ENCODE measurements around the gene FCGBP.
"Not testable (repeated sequence)": the region's sequence is repeated elsewhere in the genome, so short reads cannot be mapped to it uniquely, and the experiment has no call there.

The FCGBP gene

GRCh38 chr19:39895096-39895495, 39.3 kb downstream of the FCGBP start:
- H3K9me3 ChIP-seq; H3K36me3 ChIP-seq; H3K4me3 ChIP-seq (ENCODE audit: low read depth in 1 of 2, low read length in 1 of 2); H3K4me1 ChIP-seq (ENCODE audit: control insufficient read depth in 1 of 2, insufficient read depth in 1 of 2, low read depth in 1 of 2, low read length in 1 of 2); H3K27ac ChIP-seq: not testable (repeated sequence)
- H3K27me3 ChIP-seq: peaks cover 31% of the 10 kb centered on the region

GRCh38 chr19:39894236-39894606, 40.2 kb downstream of the FCGBP start:
- H3K4me3 ChIP-seq (ENCODE audit: low read depth in 1 of 2, low read length in 1 of 2); H3K36me3 ChIP-seq; H3K4me1 ChIP-seq (ENCODE audit: control insufficient read depth in 1 of 2, insufficient read depth in 1 of 2, low read depth in 1 of 2, low read length in 1 of 2); H3K27ac ChIP-seq; H3K9me3 ChIP-seq: not testable (repeated sequence)
- H3K27me3 ChIP-seq: peaks cover 31% of the 10 kb centered on the region

- H3K27ac ChIP-seq; H3K4me3 ChIP-seq (ENCODE audit: low read depth in 1 of 2, low read length in 1 of 2); H3K9me3 ChIP-seq; H3K4me1 ChIP-seq (ENCODE audit: control insufficient read depth in 1 of 2, insufficient read depth in 1 of 2, low read depth in 1 of 2, low read length in 1 of 2); H3K36me3 ChIP-seq: not testable (repeated sequence)
- H3K27me3 ChIP-seq: peaks cover 31% of the 10 kb centered on the region
Observed at GRCh38 chr19:39893366-39894235, 40.8 kb downstream of the FCGBP start.

- H3K4me3 ChIP-seq (ENCODE audit: low read depth in 1 of 2, low read length in 1 of 2); H3K4me1 ChIP-seq (ENCODE audit: control insufficient read depth in 1 of 2, insufficient read depth in 1 of 2, low read depth in 1 of 2, low read length in 1 of 2); H3K36me3 ChIP-seq; H3K9me3 ChIP-seq; H3K27ac ChIP-seq: not testable (repeated sequence)
- peaks cover 31% of the 10 kb centered on the region for H3K27me3 ChIP-seq
Observed at GRCh38 chr19:39892506-39892902, 41.9 kb downstream of the FCGBP start.

- H3K27ac ChIP-seq; H3K4me3 ChIP-seq (ENCODE audit: low read depth in 1 of 2, low read length in 1 of 2); H3K36me3 ChIP-seq; H3K9me3 ChIP-seq; H3K4me1 ChIP-seq (ENCODE audit: control insufficient read depth in 1 of 2, insufficient read depth in 1 of 2, low read depth in 1 of 2, low read length in 1 of 2): not testable (repeated sequence)
- H3K27me3 ChIP-seq: peaks cover 31% of the 10 kb centered on the region
Observed at GRCh38 chr19:39891660-39892505, 42.6 kb downstream of the FCGBP start.

GRCh38 chr19:39890755-39891551, 43.5 kb downstream of the FCGBP start:
- no peak for TF ChIP-seq CTCF (IDR thresholded peaks at IDR 0.05)

GRCh38 chr19:39889872-39890754, 44.3 kb downstream of the FCGBP start:
- not testable (repeated sequence) for H3K9me3 ChIP-seq; H3K27ac ChIP-seq; H3K36me3 ChIP-seq; H3K4me1 ChIP-seq (ENCODE audit: control insufficient read depth in 1 of 2, insufficient read depth in 1 of 2, low read depth in 1 of 2, low read length in 1 of 2); H3K4me3 ChIP-seq (ENCODE audit: low read depth in 1 of 2, low read length in 1 of 2)
- peaks cover 31% of the 10 kb centered on the region for H3K27me3 ChIP-seq

More at GRCh38 chr19:39890755-39891551, 43.5 kb downstream of the FCGBP start:
- H3K9me3 ChIP-seq: no peaks in the 10 kb centered on the region
- peaks cover 31% of the 10 kb centered on the region for H3K27me3 ChIP-seq
- no peaks in the 10 kb centered on the region for H3K4me1 ChIP-seq (ENCODE audit: control insufficient read depth in 1 of 2, insufficient read depth in 1 of 2, low read depth in 1 of 2, low read length in 1 of 2)
- no peak overlapping the region for H3K4me3 ChIP-seq (ENCODE audit: low read depth in 1 of 2, low read length in 1 of 2)
- H3K27ac ChIP-seq: no peak overlapping the region
- no peaks in the 10 kb centered on the region for H3K36me3 ChIP-seq

- not testable (repeated sequence) for H3K36me3 ChIP-seq; H3K27ac ChIP-seq; H3K4me1 ChIP-seq (ENCODE audit: control insufficient read depth in 1 of 2, insufficient read depth in 1 of 2, low read depth in 1 of 2, low read length in 1 of 2); H3K9me3 ChIP-seq; H3K4me3 ChIP-seq (ENCODE audit: low read depth in 1 of 2, low read length in 1 of 2)
- peaks cover 23% of the 10 kb centered on the region for H3K27me3 ChIP-seq
Observed at GRCh38 chr19:39887456-39887951, 46.9 kb downstream of the FCGBP start.

- H3K36me3 ChIP-seq; H3K4me1 ChIP-seq (ENCODE audit: control insufficient read depth in 1 of 2, insufficient read depth in 1 of 2, low read depth in 1 of 2, low read length in 1 of 2); H3K9me3 ChIP-seq; H3K4me3 ChIP-seq (ENCODE audit: low read depth in 1 of 2, low read length in 1 of 2); H3K27ac ChIP-seq; H3K27me3 ChIP-seq: not testable (repeated sequence)
Observed at GRCh38 chr19:39885821-39886554, 48.4 kb downstream of the FCGBP start.

GRCh38 chr19:39884721-39885120, 49.7 kb downstream of the FCGBP start:
- H3K4me3 ChIP-seq (ENCODE audit: low read depth in 1 of 2, low read length in 1 of 2); H3K27me3 ChIP-seq; H3K27ac ChIP-seq; H3K4me1 ChIP-seq (ENCODE audit: control insufficient read depth in 1 of 2, insufficient read depth in 1 of 2, low read depth in 1 of 2, low read length in 1 of 2); H3K9me3 ChIP-seq; H3K36me3 ChIP-seq: not testable (repeated sequence)

Measured in neutrophil (primary cell).